ENCODE data around the gene ENHO. TPM values are rescaled to one million over a fixed set of nuclear protein-coding genes. Genes with fewer than 3 reads are reported as not detected.

The ENHO gene
- total RNA-seq, 4 donors from 2014 or later, result 0.91 to 7.6 (median 2.6) TPM; not detected in 1

- intact Hi-C loops (cut with DNase I; ENCODE audit: low total_unique reads), result loop anchor here (5.0 kb wide), 1 partner anchor 65 kb away; no protein-coding TSS in a partner anchor
- H3K4me3 ChIP-seq (ENCODE audit: low read depth, poor library complexity, severe bottlenecking), result no peak overlapping the region
Measured at GRCh38 chr9:34501889-34502425, 20.8 kb downstream of the ENHO start.

GRCh38 chr9:34501372-34501771 lies 21.4 kb downstream of the ENHO start:
- no peak for DNase-seq (ENCODE audit: low spot score in 2 of 2)
- TF ChIP-seq POLR2A (IDR thresholded peaks at IDR 0.05), result no peak
- no peak for TF ChIP-seq CTCF (IDR thresholded peaks at IDR 0.05)
- no peak overlapping the region for H3K4me3 ChIP-seq (ENCODE audit: low read depth, poor library complexity, severe bottlenecking)
- 53 to 54% methylated on average over 2 of the region's 2 CpGs for WGBS, 2 donors
- intact Hi-C loops (cut with DNase I; ENCODE audit: low total_unique reads), result loop anchor here (5.0 kb wide), 1 partner anchor 64 kb away; no protein-coding TSS in a partner anchor

More at GRCh38 chr9:34501889-34502425, 20.8 kb downstream of the ENHO start:
- WGBS, 2 donors, result 37 to 49% methylated on average over 5 of the region's 5 CpGs
- TF ChIP-seq CTCF (IDR thresholded peaks at IDR 0.05) (no peak), POLR2A (IDR thresholded peaks at IDR 0.05) (no peak)
- peak in 1 of 2 donors; percentile 50 for DNase-seq (ENCODE audit: low spot score in 2 of 2)

- DNase-seq (ENCODE audit: low spot score in 2 of 2), result peak; percentile 50 to 93
- WGBS, 2 donors, result 4% methylated on average over 6 of the region's 6 CpGs
- H3K4me3 ChIP-seq (ENCODE audit: low read depth, poor library complexity, severe bottlenecking), result no peak overlapping the region
- no peak for TF ChIP-seq POLR2A (IDR thresholded peaks at IDR 0.05)
- TF ChIP-seq CTCF (IDR thresholded peaks at IDR 0.05), result peak in 1 of 3 donors; percentile 93
- intact Hi-C loops (cut with DNase I; ENCODE audit: low total_unique reads), result loop anchor here (5.0 kb wide), 1 partner anchor 63 kb away; no protein-coding TSS in a partner anchor
Measured at GRCh38 chr9:34500623-34501267, 22.0 kb downstream of the ENHO start.

- 77 to 80% methylated on average over 2 of the region's 2 CpGs for WGBS, 2 donors
- intact Hi-C loops (cut with DNase I; ENCODE audit: low total_unique reads), result no loop called here
- H3K4me3 ChIP-seq (ENCODE audit: low read depth, poor library complexity, severe bottlenecking), result no peak overlapping the region
- DNase-seq (ENCODE audit: low spot score in 2 of 2), result no peak
- no peak for TF ChIP-seq CTCF (IDR thresholded peaks at IDR 0.05)
- no peak for TF ChIP-seq POLR2A (IDR thresholded peaks at IDR 0.05)
Measured at GRCh38 chr9:34499076-34499475, 23.7 kb downstream of the ENHO start.

GRCh38 chr9:34498553-34498952 lies 24.2 kb downstream of the ENHO start:
- TF ChIP-seq POLR2A (IDR thresholded peaks at IDR 0.05), result no peak
- H3K4me3 ChIP-seq (ENCODE audit: low read depth, poor library complexity, severe bottlenecking), result no peak overlapping the region
- DNase-seq (ENCODE audit: low spot score in 2 of 2), result no peak
- intact Hi-C loops (cut with DNase I; ENCODE audit: low total_unique reads), result no loop called here
- WGBS, 2 donors, result 36% methylated on average over 3 of the region's 3 CpGs

GRCh38 chr9:34496149-34496712 lies 26.6 kb downstream of the ENHO start:
- H3K4me3 ChIP-seq (ENCODE audit: low read depth, poor library complexity, severe bottlenecking), result no peak overlapping the region
- WGBS, 2 donors, result 74 to 78% methylated on average over 6 of the region's 6 CpGs
- intact Hi-C loops (cut with DNase I; ENCODE audit: low total_unique reads), result no loop called here
- DNase-seq (ENCODE audit: low spot score in 2 of 2), result no peak
- TF ChIP-seq CTCF (IDR thresholded peaks at IDR 0.05) (no peak), POLR2A (IDR thresholded peaks at IDR 0.05) (no peak)

Data from lower leg skin (tissue), 4 donors.